Measurements from ENCODE around the gene FAM8A1.

Gene FAM8A1

DNA sequence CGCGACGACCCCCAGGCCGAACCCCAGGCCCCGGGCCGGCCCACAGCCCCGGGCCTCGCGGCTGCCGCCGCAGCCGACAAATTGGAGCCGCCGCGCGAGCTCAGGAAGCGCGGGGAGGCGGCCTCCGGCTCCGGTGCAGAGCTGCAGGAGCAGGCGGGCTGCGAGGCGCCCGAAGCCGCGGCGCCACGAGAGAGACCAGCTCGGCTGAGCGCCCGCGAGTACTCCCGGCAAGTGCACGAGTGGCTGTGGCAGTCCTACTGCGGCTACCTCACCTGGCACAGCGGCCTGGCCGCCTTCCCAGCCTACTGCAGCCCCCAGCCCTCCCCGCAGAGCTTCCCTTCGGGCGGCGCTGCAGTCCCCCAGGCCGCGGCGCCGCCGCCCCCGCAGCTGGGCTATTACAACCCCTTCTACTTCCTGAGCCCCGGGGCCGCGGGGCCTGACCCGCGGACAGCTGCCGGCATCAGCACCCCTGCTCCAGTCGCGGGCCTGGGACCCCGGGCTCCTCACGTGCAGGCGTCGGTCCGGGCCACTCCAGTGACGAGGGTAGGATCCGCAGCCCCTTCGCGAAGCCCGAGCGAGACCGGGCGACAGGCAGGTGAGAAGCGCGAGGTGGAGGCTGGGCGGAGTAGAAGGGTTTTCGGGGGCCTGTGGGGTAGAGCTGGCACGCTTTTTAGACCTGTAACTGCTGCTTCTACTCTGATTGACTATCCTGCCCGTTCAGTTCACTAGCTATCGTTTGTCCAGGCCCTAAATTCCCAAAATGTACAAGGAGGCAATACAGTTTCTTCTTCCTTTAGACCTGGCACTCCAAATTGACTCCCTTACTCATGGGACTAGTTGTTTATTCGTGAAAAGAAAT is 654 bp downstream of the FAM8A1 start:
- Histone ChIP-seq H3K4me3 (peak overlapping the region; percentile 95), H3K9me3 (peaks cover 4% of the 10 kb centered on the region; the same call in 1 of the 2 replicates), H3K9ac (peak overlapping the region; percentile 92), H4K20me1 (peaks cover 15% of the 10 kb centered on the region; the same call in 1 of the 2 replicates), H3K27me3 (no peaks in the 10 kb centered on the region), H3K4me2 (peak overlapping the region; percentile 93), H3K4me1 (peaks cover 36% of the 10 kb centered on the region), H3K27ac (peak overlapping the region; percentile 95), H3K36me3 (peaks cover 22% of the 10 kb centered on the region)
- no peak for TF ChIP-seq Cebpa-rat (IDR thresholded peaks at IDR 0.05)

DNA sequence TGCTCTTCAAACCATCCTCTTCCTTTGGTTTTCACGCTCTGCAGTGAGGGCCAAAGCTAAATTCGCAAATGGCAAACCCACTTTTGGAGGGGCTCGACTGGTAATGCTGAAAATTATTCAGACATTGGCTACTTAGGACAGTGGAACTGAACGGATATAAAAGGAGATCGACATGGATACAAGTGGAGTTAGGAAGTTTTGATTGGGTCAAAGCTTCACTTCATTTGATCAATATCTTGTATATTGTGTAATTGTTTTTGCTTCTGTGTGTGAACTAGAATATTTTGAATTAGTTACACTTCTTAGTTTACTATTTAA is 1.2 kb downstream of the FAM8A1 start:
- peak overlapping the region; percentile 95 for H3K27ac ChIP-seq
- peak overlapping the region; percentile 95 for H3K4me3 ChIP-seq
- H3K36me3 ChIP-seq, result peaks cover 25% of the 10 kb centered on the region
- no peak for TF ChIP-seq Cebpa-rat (IDR thresholded peaks at IDR 0.05)
- peak overlapping the region; percentile 93 for H3K4me2 ChIP-seq
- H3K4me1 ChIP-seq, result peaks cover 36% of the 10 kb centered on the region
- peaks cover 4% of the 10 kb centered on the region; the same call in 1 of the 2 replicates for H3K9me3 ChIP-seq
- peak overlapping the region; percentile 92 for H3K9ac ChIP-seq
- H3K27me3 ChIP-seq, result no peaks in the 10 kb centered on the region
- peaks cover 15% of the 10 kb centered on the region; the same call in 1 of the 2 replicates for H4K20me1 ChIP-seq

DNA sequence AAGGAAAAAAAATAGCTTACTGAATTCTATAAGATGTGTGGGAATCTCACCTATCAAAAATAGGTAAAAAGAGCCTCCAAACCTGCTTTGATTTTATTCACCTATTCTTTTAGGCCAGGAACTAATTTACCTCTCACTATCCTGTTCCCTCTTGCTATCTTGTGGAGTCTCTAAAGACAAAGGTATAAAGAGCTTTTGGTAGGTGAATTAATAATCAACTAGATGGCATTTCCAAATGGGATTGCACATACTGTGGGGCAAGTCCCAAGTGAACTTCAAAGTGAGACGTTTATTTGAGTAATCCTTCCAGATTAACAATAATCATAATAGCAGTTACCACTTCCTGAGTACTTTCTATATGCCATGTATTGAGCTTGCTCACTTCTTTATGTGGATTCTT is 2.8 kb downstream of the FAM8A1 start:
- H3K36me3 ChIP-seq, result peaks cover 31% of the 10 kb centered on the region
- no peak overlapping the region for H3K27ac ChIP-seq
- H3K4me2 ChIP-seq, result peak overlapping the region; percentile 93; the same call in 1 of the 2 replicates
- no peak overlapping the region for H3K4me3 ChIP-seq
- H3K9me3 ChIP-seq, result 0 out of 2 replicates have a peak, but pooled peaks cover under 1% of the 10 kb centered on the region
- no peak overlapping the region for H3K9ac ChIP-seq
- H4K20me1 ChIP-seq, result peaks cover 15% of the 10 kb centered on the region; the same call in 1 of the 2 replicates
- H3K27me3 ChIP-seq, result no peaks in the 10 kb centered on the region
- no peak for TF ChIP-seq Cebpa-rat (IDR thresholded peaks at IDR 0.05)
- H3K4me1 ChIP-seq, result peaks cover 36% of the 10 kb centered on the region

DNA sequence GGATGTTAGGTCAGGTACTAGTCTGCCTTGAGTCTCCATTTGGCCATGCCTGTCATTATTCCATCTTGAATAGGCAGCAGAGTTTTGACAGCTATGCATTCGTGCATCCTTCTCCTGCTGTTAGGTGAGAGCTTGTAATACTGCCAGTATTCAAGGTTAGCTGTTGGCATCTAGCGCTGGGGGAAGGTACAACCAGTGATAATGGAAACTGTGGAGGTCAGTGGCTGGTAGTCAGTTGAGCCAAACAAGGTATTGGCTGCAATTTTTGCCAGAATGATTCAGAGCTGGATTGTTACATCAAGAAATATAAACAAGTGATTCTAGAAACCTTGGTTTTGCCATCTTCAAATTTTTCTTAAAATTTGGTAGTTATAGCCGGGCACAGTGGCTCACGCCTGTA is 6.5 kb downstream of the FAM8A1 start:
- Histone ChIP-seq H3K4me3 (no peak overlapping the region), H3K27ac (no peak overlapping the region), H4K20me1 (peaks cover 25% of the 10 kb centered on the region; the same call in 1 of the 2 replicates), H3K9me3 (no peaks in the 10 kb centered on the region), H3K4me2 (no peak overlapping the region), H3K4me1 (peaks cover 26% of the 10 kb centered on the region), H3K36me3 (peaks cover 44% of the 10 kb centered on the region), H3K9ac (no peak overlapping the region), H3K27me3 (no peaks in the 10 kb centered on the region)
- TF ChIP-seq Cebpa-rat (IDR thresholded peaks at IDR 0.05), result no peak

DNA sequence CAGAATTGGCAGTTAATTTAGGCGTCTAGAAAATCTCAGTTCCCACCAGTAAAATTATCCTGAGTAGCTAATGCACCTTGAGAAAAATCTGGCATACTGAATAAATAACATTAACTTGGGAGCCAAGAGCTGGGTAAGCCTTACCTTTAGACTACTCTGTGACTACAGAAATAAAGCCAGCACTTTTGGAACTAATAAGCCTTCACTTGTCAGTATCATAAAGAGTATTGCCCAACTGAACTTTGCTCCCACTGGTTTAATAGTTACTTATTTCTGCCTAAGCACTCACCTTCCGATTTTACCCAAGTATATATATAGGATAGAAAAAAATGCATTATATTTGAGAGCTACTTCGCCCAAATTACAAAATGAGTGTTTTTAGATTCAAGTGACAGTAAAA is 10.7 kb downstream of the FAM8A1 start:
- H3K4me1 ChIP-seq, result no peaks in the 10 kb centered on the region
- H3K9ac ChIP-seq, result no peak overlapping the region
- no peak overlapping the region for H3K27ac ChIP-seq
- TF ChIP-seq Cebpa-rat (IDR thresholded peaks at IDR 0.05), result no peak
- H3K9me3 ChIP-seq, result no peaks in the 10 kb centered on the region
- H3K4me2 ChIP-seq, result no peak overlapping the region
- no peak overlapping the region for H3K4me3 ChIP-seq
- H3K36me3 ChIP-seq, result peaks cover 53% of the 10 kb centered on the region
- H3K27me3 ChIP-seq, result no peaks in the 10 kb centered on the region
- H4K20me1 ChIP-seq, result peaks cover 10% of the 10 kb centered on the region; the same call in 1 of the 2 replicates

DNA sequence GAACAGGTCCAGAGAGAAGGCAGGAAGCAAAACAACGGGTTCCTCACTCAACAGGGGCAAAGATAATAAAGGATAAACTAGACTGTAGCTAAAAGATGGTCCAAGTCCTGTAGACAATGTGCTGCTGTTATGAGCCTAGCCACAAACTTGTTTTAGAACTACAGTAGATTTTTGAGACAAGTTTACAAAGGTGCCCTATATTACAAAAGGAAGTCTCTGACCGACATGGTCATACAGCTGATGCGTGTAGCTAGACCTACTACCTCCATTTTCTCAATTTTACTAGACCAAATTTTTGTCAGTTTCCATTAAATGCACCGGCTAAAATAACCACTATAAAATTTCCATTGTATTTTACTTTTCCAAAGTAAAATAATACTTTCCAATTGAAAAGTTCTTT is 11.9 kb downstream of the FAM8A1 start:
- Histone ChIP-seq H3K27ac (no peak overlapping the region), H3K4me3 (no peak overlapping the region), H3K9ac (no peak overlapping the region), H4K20me1 (peaks cover 18% of the 10 kb centered on the region; the same call in 1 of the 2 replicates), H3K4me1 (no peaks in the 10 kb centered on the region), H3K27me3 (no peaks in the 10 kb centered on the region), H3K36me3 (peaks cover 55% of the 10 kb centered on the region), H3K9me3 (no peaks in the 10 kb centered on the region), H3K4me2 (no peak overlapping the region)
- no peak for TF ChIP-seq Cebpa-rat (IDR thresholded peaks at IDR 0.05)

DNA sequence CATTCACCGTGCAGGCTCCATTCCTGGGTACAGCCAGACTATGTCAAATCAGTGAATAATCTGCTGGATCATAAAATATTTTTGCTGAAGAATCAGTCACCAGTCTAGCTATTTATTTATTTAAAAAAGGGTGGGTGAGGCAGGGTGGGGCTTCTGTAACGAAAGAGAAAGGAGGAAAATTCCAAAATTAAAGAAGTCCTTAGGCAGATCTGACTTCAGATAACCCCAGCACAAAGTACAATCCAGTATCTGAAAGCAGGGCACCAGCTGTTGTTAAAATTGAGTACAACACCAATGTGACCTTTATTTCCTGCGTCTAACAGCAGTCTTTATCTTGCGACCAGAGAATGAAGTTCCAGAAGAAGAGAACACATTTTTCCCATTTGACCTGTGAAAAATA is 15.7 kb downstream of the FAM8A1 start:
- Histone ChIP-seq H3K4me1 (0 out of 2 replicates have a peak, but pooled peaks cover under 1% of the 10 kb centered on the region), H3K27ac (no peak overlapping the region), H3K4me3 (no peak overlapping the region), H3K9me3 (no peaks in the 10 kb centered on the region), H3K27me3 (no peaks in the 10 kb centered on the region), H3K4me2 (no peak overlapping the region), H4K20me1 (peaks cover 49% of the 10 kb centered on the region), H3K36me3 (peaks cover 79% of the 10 kb centered on the region), H3K9ac (no peak overlapping the region)
- no peak for TF ChIP-seq Cebpa-rat (IDR thresholded peaks at IDR 0.05)

DNA sequence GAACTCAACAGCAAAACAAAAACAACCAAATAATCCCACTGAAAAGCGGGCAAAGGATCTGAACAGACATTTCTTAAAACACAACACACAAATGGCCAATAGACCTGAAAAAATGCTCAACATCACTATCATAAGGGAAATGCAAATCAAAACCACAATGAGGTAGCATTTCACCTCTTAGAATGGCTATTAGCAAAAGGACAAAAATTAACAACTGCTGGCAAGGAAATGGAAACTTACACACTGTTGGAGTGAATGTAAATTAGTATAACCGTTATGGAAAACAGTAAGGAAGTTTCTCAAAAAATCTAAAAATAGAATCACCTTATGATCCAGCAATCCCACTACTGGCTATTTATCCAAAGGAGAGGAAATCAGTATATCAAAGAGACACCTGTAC is 20.9 kb downstream of the FAM8A1 start:
- Histone ChIP-seq H3K4me1 (0 out of 2 replicates have a peak, but pooled peaks cover 5% of the 10 kb centered on the region), H3K9me3 (no peaks in the 10 kb centered on the region), H3K4me2 (no peak overlapping the region), H3K36me3 (peaks cover 97% of the 10 kb centered on the region), H3K27ac (no peak overlapping the region), H3K9ac (no peak overlapping the region), H3K27me3 (no peaks in the 10 kb centered on the region), H4K20me1 (peaks cover 91% of the 10 kb centered on the region), H3K4me3 (no peak overlapping the region)
- no peak for TF ChIP-seq Cebpa-rat (IDR thresholded peaks at IDR 0.05)

DNA sequence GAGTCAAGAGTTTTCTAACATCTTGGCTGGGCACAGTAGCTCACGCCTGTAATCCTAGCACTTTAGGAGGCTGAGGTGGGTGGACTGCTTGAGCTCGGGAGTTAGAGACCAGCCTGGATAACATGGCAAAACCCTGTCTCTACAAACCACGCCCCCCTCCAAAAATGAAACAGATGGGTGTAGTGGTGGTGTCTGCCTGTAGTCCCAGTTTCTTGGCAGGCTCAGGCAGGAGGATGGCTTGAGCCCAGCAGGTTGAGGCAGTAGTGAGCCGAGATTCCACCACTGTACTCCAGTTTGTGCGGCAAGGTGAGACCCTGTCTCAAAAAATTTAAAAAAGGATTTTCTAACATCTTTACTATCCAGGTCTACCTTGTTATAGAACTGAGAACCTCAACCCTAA is 22.0 kb downstream of the FAM8A1 start:
- no peak overlapping the region for H3K4me2 ChIP-seq
- H3K9ac ChIP-seq, result no peak overlapping the region
- no peak overlapping the region for H3K4me3 ChIP-seq
- H3K27ac ChIP-seq, result no peak overlapping the region
- H3K27me3 ChIP-seq, result no peaks in the 10 kb centered on the region
- no peak for TF ChIP-seq Cebpa-rat (IDR thresholded peaks at IDR 0.05)
- H3K9me3 ChIP-seq, result no peaks in the 10 kb centered on the region
- peaks cover 98% of the 10 kb centered on the region for H3K36me3 ChIP-seq
- H3K4me1 ChIP-seq, result 0 out of 2 replicates have a peak, but pooled peaks cover 5% of the 10 kb centered on the region
- H4K20me1 ChIP-seq, result peaks cover 92% of the 10 kb centered on the region

DNA sequence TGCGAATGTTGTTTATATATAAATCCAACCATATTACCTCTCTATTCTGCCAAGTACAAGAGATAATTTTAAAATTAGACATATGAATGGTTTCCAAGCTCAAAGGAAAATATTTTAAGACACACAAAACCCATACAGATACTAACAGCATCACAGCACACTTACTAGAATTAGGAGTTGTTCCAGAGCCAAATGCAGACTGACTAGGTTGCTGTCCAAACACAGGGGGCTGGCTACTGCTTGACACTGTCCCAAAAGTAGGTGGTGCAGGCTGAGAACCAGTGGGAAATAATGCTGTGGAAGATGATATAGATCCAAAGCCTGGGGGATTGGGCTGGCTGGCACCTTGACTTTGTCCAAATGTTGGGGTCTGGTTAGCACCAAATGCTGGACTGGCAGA is 24.3 kb downstream of the FAM8A1 start:
- H3K4me3 ChIP-seq, result no peak overlapping the region
- peaks cover 93% of the 10 kb centered on the region for H4K20me1 ChIP-seq
- H3K27me3 ChIP-seq, result no peaks in the 10 kb centered on the region
- no peaks in the 10 kb centered on the region for H3K9me3 ChIP-seq
- no peak overlapping the region for H3K9ac ChIP-seq
- peaks cover 98% of the 10 kb centered on the region for H3K36me3 ChIP-seq
- 0 out of 2 replicates have a peak, but pooled peaks cover 5% of the 10 kb centered on the region for H3K4me1 ChIP-seq
- TF ChIP-seq Cebpa-rat (IDR thresholded peaks at IDR 0.05), result no peak
- H3K27ac ChIP-seq, result no peak overlapping the region
- H3K4me2 ChIP-seq, result no peak overlapping the region
